NB4 (cell line): ENCODE results near the gene YBX3.

Experiments used
- CTCF ChIP-seq: IDR thresholded peaks from one replicate; pipeline ENCODE4 v1.5.1; 2012; ENCODE audit warnings: low read depth, low read length
- MAX ChIP-seq: IDR thresholded peaks from 2 replicates; pipeline ENCODE4 v1.6.1; 2011; ENCODE audit warnings: low read depth, low read length
- MYC ChIP-seq: IDR thresholded peaks from 2 replicates; pipeline ENCODE4 v1.6.1; 2011; ENCODE audit warnings: low read depth, low read length
- POLR2A ChIP-seq: IDR thresholded peaks from 2 replicates; pipeline ENCODE4 v1.6.1; 2011; ENCODE audit warnings: mild to moderate bottlenecking; ENCODE audit not compliant: insufficient read length; ENCODE audit errors: extremely low read depth

GRCh38 chr12:10688042-10688441, 35.1 kb downstream of the YBX3 start:
- TF ChIP-seq CTCF = no peak
- TF ChIP-seq POLR2A = no peak
- no peak for TF ChIP-seq MAX
- no peak for TF ChIP-seq MYC
